GM19193 (cell line): ENCODE measurements around the gene ELMOD1.

Source experiments
- POLR2A ChIP-seq: IDR thresholded peaks from 4 replicates; pipeline ENCODE4 v1.6.1; 2011; ENCODE audit not compliant: insufficient read depth, insufficient read length; ENCODE audit errors: extremely low read depth

Gene ELMOD1

GRCh38 chr11:107666911-107667613 is 76.1 kb downstream of the ELMOD1 start:
- no peak for TF ChIP-seq POLR2A

GRCh38 chr11:107669191-107669740 is 78.3 kb downstream of the ELMOD1 start:
- TF ChIP-seq POLR2A = no peak

DNA sequence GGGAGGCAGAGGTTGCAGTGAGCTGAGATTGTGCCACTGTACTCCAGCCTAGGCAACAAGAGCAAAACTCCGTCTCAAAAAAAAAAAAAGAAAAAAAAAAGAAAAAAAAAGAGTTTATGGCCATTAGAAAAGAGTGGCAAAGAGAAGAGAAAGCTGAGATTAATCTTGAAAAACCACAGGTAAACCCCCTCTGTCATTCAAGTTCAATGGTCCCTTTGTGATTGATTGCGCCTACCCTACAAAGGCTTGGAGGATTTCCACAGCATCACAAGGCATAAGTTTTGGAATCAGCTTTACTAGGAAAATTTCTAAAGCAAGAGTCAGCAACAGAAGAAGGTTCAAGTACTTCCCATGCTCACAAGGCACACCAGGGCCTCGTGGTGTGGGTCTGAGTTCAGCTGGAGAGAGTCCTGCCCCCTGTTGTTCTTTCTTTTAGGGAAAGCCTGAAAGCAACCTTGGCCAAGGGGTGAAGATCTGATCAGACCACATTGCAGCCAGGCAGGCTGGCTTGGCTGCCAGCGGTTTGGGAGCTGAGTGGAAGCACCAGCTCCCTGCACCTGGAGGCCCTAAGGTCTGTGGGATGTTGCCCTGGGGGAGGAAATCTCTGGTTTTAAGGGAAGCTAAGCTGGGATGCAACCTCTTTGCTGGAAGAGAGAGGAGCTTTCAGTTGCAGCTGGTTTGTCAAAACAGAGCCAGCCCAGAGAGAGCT is 79.1 kb downstream of the ELMOD1 start:
- no peak for TF ChIP-seq POLR2A

- no peak for TF ChIP-seq POLR2A
Measured at GRCh38 chr11:107675902-107676301, 85.0 kb downstream of the ELMOD1 start.

DNA sequence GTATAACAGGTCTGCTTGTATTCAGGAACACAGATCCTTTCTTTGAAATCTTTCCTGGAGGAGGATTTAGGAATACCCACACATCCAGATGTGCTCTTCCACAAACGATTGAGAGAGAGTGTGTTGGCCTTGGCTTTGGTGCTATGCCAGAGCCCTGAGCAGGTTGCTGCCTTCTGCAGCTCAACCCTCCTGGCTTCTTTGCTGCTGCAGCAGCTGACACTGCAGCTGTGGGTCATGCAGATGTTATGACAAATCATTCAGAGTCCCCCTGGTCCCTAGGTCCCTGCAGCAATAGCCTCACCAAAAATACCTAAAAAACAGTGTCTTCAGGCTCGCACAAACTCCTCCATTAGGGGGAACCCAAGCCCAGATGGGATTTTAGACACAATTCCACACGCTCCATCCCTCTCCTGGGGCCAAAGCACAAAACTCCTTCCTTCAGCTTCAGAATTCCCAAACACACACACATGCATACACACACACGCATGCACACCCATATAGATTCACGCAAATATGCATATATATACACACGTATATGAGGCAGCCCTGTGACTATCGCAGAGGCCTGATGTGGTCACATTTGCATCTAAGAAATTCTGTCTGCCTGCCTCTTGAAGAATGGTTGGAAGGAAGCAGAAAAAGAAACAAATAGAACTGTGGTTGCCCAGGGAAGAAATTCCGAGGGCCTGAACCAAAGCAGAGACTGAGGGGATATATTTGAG is 85.5 kb downstream of the ELMOD1 start:
- TF ChIP-seq POLR2A = no peak

DNA sequence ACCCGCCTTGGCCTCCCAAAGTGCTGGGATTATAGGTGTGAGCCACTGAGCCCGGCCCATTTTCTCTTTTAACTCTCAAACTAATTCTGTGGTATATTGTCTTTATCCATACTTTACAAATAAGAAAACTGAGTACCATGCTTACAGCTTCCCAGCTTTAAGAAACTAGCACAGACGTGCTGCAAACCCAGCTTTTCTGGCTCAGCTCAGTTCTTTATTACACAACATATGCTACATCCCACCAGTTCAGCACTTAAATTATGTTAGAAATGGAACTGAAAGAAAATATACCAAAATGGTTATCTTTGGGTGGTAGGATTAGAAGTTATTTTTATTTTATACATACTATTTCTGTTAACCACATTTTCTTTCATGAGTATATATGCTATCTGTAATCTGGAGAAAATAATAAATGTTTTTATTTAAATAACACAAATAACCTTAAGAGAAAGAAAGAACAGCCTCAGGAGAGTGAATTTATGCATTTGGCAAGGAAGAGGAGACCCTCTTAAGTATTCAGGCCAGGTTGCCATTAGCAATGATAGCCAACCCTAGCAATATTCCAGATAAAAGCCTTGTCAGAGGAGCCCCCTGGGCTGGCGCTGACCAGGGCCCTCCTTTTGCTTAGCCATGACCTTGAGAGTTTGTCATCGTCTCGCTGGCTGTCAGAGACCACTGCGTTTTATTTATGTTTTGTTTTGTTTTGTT is 87.1 kb downstream of the ELMOD1 start:
- no peak for TF ChIP-seq POLR2A

GRCh38 chr11:107678632-107678971 is 87.7 kb downstream of the ELMOD1 start:
- no peak for TF ChIP-seq POLR2A

DNA sequence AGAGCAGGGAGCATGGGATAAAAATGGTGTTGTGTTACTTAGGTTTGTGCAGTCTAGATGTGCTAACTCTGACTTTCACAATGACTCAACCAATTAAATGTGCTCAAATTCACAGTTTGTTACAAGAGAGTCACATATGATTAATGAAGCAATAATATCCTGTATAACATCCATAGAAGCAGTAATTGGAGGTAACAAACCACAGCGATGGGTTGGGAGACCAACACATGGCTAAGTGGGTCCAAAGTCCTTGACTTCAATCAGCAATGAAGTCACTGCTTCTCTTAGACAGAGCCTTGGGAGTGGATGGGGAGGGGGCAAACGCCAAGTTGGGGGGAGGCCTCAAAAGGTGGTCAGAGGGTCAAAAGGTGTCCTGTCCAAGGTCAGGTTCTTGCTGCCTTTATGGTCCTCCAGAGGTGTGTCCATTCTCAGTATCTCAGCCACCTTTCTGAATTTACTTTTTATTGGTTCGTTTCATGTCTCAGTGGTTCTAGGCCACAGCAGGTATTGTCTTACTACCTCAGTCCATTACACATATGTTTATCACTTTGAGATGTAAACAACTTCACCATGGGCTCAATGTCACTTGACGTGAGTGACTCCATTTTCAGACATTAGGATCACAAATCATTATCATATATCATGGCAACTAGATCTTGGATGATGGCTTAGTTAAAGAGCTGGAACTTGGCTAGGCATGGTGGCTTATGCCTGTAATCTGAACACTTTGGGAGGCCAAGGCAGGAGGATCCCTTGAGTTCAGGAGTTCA is 88.5 kb downstream of the ELMOD1 start:
- TF ChIP-seq POLR2A = no peak

DNA sequence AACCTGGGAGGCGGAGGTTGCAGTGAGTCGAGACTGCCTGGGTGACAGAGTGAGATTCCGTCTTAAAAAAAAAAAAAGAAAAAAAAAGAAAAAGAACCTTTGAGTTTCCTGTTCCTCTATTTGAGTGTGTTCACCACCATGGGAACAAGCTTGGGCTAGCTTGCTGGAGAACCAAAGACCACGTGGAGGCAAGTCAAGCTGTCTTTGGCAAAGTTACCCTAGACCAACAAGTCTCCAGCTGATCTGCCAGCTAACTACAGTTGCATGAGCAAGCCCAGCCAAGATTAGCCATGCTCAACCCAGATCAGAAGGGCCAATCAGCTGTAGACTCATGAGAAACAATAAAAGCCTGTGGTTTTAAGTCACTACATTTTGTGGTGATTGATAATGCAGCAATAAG is 91.2 kb downstream of the ELMOD1 start:
- no peak for TF ChIP-seq POLR2A

DNA sequence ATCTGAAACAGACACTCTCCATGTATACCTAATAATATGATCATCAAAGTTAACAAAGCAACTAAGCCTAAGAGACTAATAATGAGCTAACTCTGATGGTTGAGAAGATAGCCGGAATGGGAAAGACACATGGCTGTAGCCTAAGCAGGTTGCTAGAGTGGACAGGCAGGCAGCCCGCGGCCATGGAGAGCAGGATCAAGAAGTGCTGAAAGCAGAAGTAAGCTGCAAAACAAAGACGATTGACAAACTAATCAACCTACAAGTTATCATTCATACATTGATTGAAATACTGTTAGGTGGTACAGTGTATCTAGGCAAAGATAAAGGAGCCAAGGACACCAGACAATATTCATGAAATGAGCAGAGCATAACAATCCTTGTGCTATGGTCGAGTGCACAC is 91.6 kb downstream of the ELMOD1 start:
- no peak for TF ChIP-seq POLR2A

DNA sequence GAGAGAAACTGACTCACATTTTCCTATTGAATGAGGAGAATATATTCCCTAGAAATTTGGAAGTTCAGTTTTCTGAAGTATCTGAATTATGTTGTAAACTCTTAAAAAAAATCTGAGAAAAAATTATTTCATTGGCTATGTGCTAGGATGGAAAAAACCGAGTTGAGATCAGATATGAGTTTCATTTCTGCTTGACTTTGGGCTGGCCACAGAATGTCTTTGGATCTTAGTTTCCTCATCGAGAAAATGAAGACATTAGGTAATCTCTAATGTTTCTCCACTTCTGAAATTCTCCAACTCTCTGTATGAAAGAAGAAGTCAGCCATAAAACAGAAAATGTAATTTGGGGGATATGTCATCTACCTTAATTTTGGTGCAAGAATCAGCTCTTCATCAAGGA is 92.1 kb downstream of the ELMOD1 start:
- TF ChIP-seq POLR2A = no peak

DNA sequence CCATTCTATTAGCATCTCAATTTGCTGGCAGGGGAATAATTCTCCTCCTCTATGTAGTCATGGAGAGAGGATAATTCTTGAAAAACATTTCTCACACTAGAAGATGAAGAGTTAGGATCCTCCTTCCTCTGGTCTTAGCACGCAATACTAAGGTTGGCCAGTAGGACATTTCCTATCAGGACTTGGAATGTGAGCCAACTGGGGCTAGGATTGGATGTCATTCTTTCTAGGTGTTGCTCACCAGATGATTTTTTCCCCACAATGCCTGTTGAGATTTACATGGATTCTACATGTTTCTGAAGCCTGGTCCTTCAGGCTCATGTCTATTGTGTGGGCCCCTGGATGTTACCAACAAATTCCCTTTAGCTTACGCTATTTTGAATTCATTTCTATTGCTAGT is 92.9 kb downstream of the ELMOD1 start:
- TF ChIP-seq POLR2A = no peak

DNA sequence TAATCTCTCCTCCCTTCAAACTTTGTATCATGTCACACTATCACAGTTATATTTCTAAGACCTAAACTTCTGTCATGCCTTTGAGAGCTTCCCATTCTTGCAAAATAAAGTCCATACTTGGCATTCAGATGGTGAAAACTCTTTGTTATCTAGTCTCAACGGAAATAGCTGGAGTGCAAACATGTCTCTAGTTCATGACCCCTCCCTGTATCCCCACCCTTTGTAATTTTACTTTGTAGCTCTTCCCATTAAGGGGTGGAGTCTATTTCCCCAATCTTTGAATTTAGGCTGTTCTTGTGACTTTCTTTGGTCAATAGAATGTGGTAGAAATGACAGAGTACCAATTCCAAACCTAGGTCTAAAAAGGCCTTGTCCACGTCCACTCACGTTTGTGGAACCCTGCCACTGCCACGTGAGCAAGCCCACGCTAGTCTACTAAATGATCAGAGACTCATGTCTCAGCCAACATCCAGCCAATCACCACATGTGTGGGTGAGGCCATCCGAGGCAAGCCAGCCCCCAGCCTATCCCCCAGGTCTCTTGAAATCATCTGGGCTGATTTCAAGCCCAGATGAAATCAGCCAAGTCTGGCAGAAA is 97.5 kb downstream of the ELMOD1 start:
- no peak for TF ChIP-seq POLR2A

GRCh38 chr11:107689317-107690202 is 98.6 kb downstream of the ELMOD1 start:
- TF ChIP-seq POLR2A = no peak
